ENCODE data around the gene PARP4.
A peak's percentile ranks its signal among the peaks of the same experiment; 100 is the strongest.

PARP4 gene

GRCh38 chr13:24540236-24541126 lies 27.9 kb upstream of the PARP4 start:
- peaks cover 74% of the 10 kb centered on the region for H3K27me3 ChIP-seq
- H3K4me1 ChIP-seq (ENCODE audit: control insufficient read depth in 1 of 2, insufficient read depth in 1 of 2, low read depth in 1 of 2, low read length in 1 of 2) = peaks cover 6 to 8% of the 10 kb centered on the region in 2 experiments
- no peaks in the 10 kb centered on the region for H3K36me3 ChIP-seq
- H3K4me3 ChIP-seq (ENCODE audit: low read depth in 1 of 2, low read length in 1 of 2) = peak overlapping the region in 1 of 2 experiments; percentile 63
- H3K27ac ChIP-seq = no peak overlapping the region
- TF ChIP-seq CTCF (IDR thresholded peaks at IDR 0.05) = no peak
- no peaks in the 10 kb centered on the region for H3K9me3 ChIP-seq

- Histone ChIP-seq H3K9me3 (no peaks in the 10 kb centered on the region), H3K27me3 (peaks cover 74% of the 10 kb centered on the region), H3K4me1 (ENCODE audit: control insufficient read depth in 1 of 2, insufficient read depth in 1 of 2, low read depth in 1 of 2, low read length in 1 of 2) (peaks cover 6 to 8% of the 10 kb centered on the region in 2 experiments), H3K4me3 (ENCODE audit: low read depth in 1 of 2, low read length in 1 of 2) (no peak overlapping the region), H3K36me3 (no peaks in the 10 kb centered on the region), H3K27ac (no peak overlapping the region)
- TF ChIP-seq CTCF (IDR thresholded peaks at IDR 0.05) = no peak
These were observed 27.1 kb upstream of the PARP4 start for GRCh38 chr13:24539500-24540165.

GRCh38 chr13:24529478-24529877 lies 16.9 kb upstream of the PARP4 start:
- TF ChIP-seq CTCF (IDR thresholded peaks at IDR 0.05) = no peak
- Histone ChIP-seq H3K36me3 (no peaks in the 10 kb centered on the region), H3K27ac (no peak overlapping the region), H3K9me3 (no peaks in the 10 kb centered on the region), H3K27me3 (peaks cover 54% of the 10 kb centered on the region), H3K4me3 (ENCODE audit: low read depth in 1 of 2, low read length in 1 of 2) (no peak overlapping the region), H3K4me1 (ENCODE audit: control insufficient read depth in 1 of 2, insufficient read depth in 1 of 2, low read depth in 1 of 2, low read length in 1 of 2) (no peaks in the 10 kb centered on the region)

GRCh38 chr13:24528816-24529398 lies 16.3 kb upstream of the PARP4 start:
- H3K4me3 ChIP-seq (ENCODE audit: low read depth in 1 of 2, low read length in 1 of 2) = no peak overlapping the region
- no peaks in the 10 kb centered on the region for H3K9me3 ChIP-seq
- no peak overlapping the region for H3K27ac ChIP-seq
- no peaks in the 10 kb centered on the region for H3K4me1 ChIP-seq (ENCODE audit: control insufficient read depth in 1 of 2, insufficient read depth in 1 of 2, low read depth in 1 of 2, low read length in 1 of 2)
- no peaks in the 10 kb centered on the region for H3K36me3 ChIP-seq
- TF ChIP-seq CTCF (IDR thresholded peaks at IDR 0.05) = no peak
- peaks cover 49% of the 10 kb centered on the region for H3K27me3 ChIP-seq

GRCh38 chr13:24527266-24527775 lies 14.7 kb upstream of the PARP4 start:
- no peak overlapping the region for H3K4me3 ChIP-seq (ENCODE audit: low read depth in 1 of 2, low read length in 1 of 2)
- H3K27me3 ChIP-seq = peaks cover 33% of the 10 kb centered on the region
- H3K36me3 ChIP-seq = no peaks in the 10 kb centered on the region
- H3K4me1 ChIP-seq (ENCODE audit: control insufficient read depth in 1 of 2, insufficient read depth in 1 of 2, low read depth in 1 of 2, low read length in 1 of 2) = no peaks in the 10 kb centered on the region
- H3K27ac ChIP-seq = no peak overlapping the region
- no peaks in the 10 kb centered on the region for H3K9me3 ChIP-seq
- no peak for TF ChIP-seq CTCF (IDR thresholded peaks at IDR 0.05)
